CD14-positive monocyte (primary cell): Measurements from ENCODE around the gene TNFRSF13B. TPM values are rescaled to one million over a fixed set of nuclear protein-coding genes. Genes with fewer than 3 reads are reported as not detected.
"Not testable (repeated sequence)": the region's sequence is repeated elsewhere in the genome, so short reads cannot be mapped to it uniquely, and the experiment has no call there.

Source experiments
- DNase-seq, 3 donors: peaks; one replicate each; pipeline ENCODE4 v3.0.0-alpha.2; 2011 to 2022
- H2AFZ ChIP-seq: 2 replicates; pipeline ENCODE4 v1.6.0; 2012; ENCODE audit warnings: mild to moderate bottlenecking, low read depth, low read length, inconsistent platforms; ENCODE audit not compliant: insufficient read depth, poor library complexity, severe bottlenecking
- H3K27ac ChIP-seq, 2 donors: 1 replicate in 1 of 2; 2 replicates in 1 of 2; pipeline ENCODE4 v1.5.1; 2012 to 2013; ENCODE audit warnings: low read length in 2 of 2, control low read depth in 1 of 2, inconsistent platforms in 1 of 2, low read depth in 1 of 2, mild to moderate bottlenecking in 1 of 2
- H3K27me3 ChIP-seq, 2 donors: one replicate each; pipeline versions ENCODE4 v1.6.0 to v1.6.1; 2011 to 2013; ENCODE audit warnings: low read length in 2 of 2; ENCODE audit not compliant: control insufficient read depth in 2 of 2, insufficient read depth in 2 of 2
- H3K36me3 ChIP-seq, 2 donors: replicated peaks in 1 of 2; 1 replicate in 1 of 2; 2 replicates in 1 of 2; pipeline versions ENCODE4 v1.5.1 to v1.6.1; 2012 to 2013; ENCODE audit warnings: low read length in 2 of 2, control low read depth in 1 of 2, inconsistent platforms in 1 of 2, mild to moderate bottlenecking in 1 of 2; ENCODE audit not compliant: insufficient read depth in 2 of 2, control insufficient read depth in 1 of 2
- H3K4me1 ChIP-seq, 2 donors: 1 replicate in 1 of 2; 2 replicates in 1 of 2; pipeline versions ENCODE4 v1.5.1 to v1.6.1; 2012 to 2013; ENCODE audit warnings: low read length in 2 of 2, control low read depth in 1 of 2, inconsistent platforms in 1 of 2, mild to moderate bottlenecking in 1 of 2, moderate library complexity in 1 of 2; ENCODE audit not compliant: insufficient read depth in 2 of 2, control insufficient read depth in 1 of 2
- H3K4me2 ChIP-seq: replicated peaks from 2 replicates; pipeline ENCODE3; 2012; ENCODE audit warnings: low read length, moderate library complexity, mild to moderate bottlenecking; ENCODE audit not compliant: poor library complexity, severe bottlenecking; ENCODE audit errors: extremely low read depth
- H3K4me3 ChIP-seq, 3 experiments: fragments of 200-600 bp in 1 of 3; sonication (generic) in 1 of 3; replicated peaks in 1 of 3; 1 replicate in 2 of 3; 2 replicates in 1 of 3; pipeline ENCODE4 v1.5.1; 2011 to 2013; ENCODE audit warnings: low read length in 3 of 3, mild to moderate bottlenecking in 3 of 3, control low read depth in 2 of 3, low read depth in 2 of 3, inconsistent platforms in 1 of 3, moderate library complexity in 1 of 3
- H3K79me2 ChIP-seq: 2 replicates; pipeline ENCODE4 v1.6.0; 2012; ENCODE audit warnings: mild to moderate bottlenecking, control low read depth, inconsistent platforms, low read length, moderate library complexity; ENCODE audit not compliant: insufficient read depth
- H3K9ac ChIP-seq: 2 replicates; pipeline ENCODE4 v1.6.0; 2017; ENCODE audit warnings: low read length, mild to moderate bottlenecking; ENCODE audit not compliant: insufficient read depth, poor library complexity, severe bottlenecking
- H3K9me3 ChIP-seq, 2 donors: replicated peaks in 1 of 2; 1 replicate in 1 of 2; 2 replicates in 1 of 2; pipeline versions ENCODE4 v1.5.1 to v1.6.1; 2012 to 2013; ENCODE audit warnings: low read length in 2 of 2, control low read depth in 1 of 2; ENCODE audit not compliant: control insufficient read depth in 1 of 2, insufficient read depth in 1 of 2
- H4K20me1 ChIP-seq: 2 replicates; pipeline ENCODE4 v1.6.0; 2012; ENCODE audit warnings: mild to moderate bottlenecking, low read length, control low read depth, moderate library complexity; ENCODE audit not compliant: insufficient read depth
- H3K27ac Mint-ChIP-seq, 7 donors: one replicate each; pipeline ENCODE4 v1.8.0; 2020; ENCODE audit warnings: mild to moderate bottlenecking in 7 of 7, mixed read lengths in 7 of 7, moderate library complexity in 6 of 7, inconsistent platforms in 2 of 7
- H3K27me3 Mint-ChIP-seq, 3 donors: one replicate each; pipeline ENCODE4 v1.8.0; 2021 to 2022; ENCODE audit warnings: low read depth in 3 of 3, mild to moderate bottlenecking in 3 of 3, mixed read lengths in 3 of 3, moderate library complexity in 3 of 3, inconsistent platforms in 1 of 3
- H3K36me3 Mint-ChIP-seq, 2 donors: one replicate each; pipeline ENCODE4 v1.8.0; 2020; ENCODE audit warnings: mixed read lengths in 2 of 2, inconsistent platforms in 1 of 2, mild to moderate bottlenecking in 1 of 2
- H3K4me1 Mint-ChIP-seq: one replicate; pipeline ENCODE4 v1.8.0; 2020; ENCODE audit warnings: mild to moderate bottlenecking, mixed read lengths
- H3K4me3 Mint-ChIP-seq, 2 donors: one replicate each; pipeline ENCODE4 v1.8.0; 2020; ENCODE audit warnings: mild to moderate bottlenecking in 2 of 2, mixed read lengths in 2 of 2, moderate library complexity in 1 of 2
- H3K9me3 Mint-ChIP-seq, 7 donors: one replicate each; pipeline ENCODE4 v1.8.0; 2020 to 2022; ENCODE audit warnings: mixed read lengths in 7 of 7, mild to moderate bottlenecking in 6 of 7, moderate library complexity in 6 of 7, inconsistent platforms in 2 of 7
- WGBS: methylation state at CpG from one replicate; pipeline ENCODE4 v1.1.5; 2013; ENCODE audit warnings: missing lambda C conversion rate; ENCODE audit not compliant: insufficient coverage; 5-methylcytosine and 5-hydroxymethylcytosine counted together
- intact Hi-C, 2 donors: fragments of 100-400 bp; cut with micrococcal nuclease; formaldehyde crosslinking; loops; one replicate each; pipeline versions ENCODE4 v1.15.0 to v1.15.1; 2023
- polyA plus RNA-seq, 3 donors: library from polyadenylated mRNA; depleted of rRNA in 1 of 3; unstranded in 2 of 3; stranded (reverse) in 1 of 3; fragments of 300-500 nt in 2 of 3; fragments of >200 nt in 1 of 3; fragmentation: Illumina TruSeq in 2 of 3; gene quantifications; 1 replicate in 2 of 3; 2 replicates in 1 of 3; pipeline ENCODE4 v1.2.3, GENCODE V29; 2012 to 2021

The TNFRSF13B gene
- polyA plus RNA-seq, 3 donors, result 0.21 to 0.47 TPM; not detected in 1

GRCh38 chr17:17011043-17011907 is 39.4 kb upstream of the TNFRSF13B start:
- Histone ChIP-seq H3K27me3 (peaks cover 0 to 14% of the 10 kb centered on the region in 2 donors), H3K4me1 (peaks cover 9 to 11% of the 10 kb centered on the region in 2 donors)
- H3K4me3 ChIP-seq, H3K79me2 ChIP-seq, H2AFZ ChIP-seq, H4K20me1 ChIP-seq, intact Hi-C loops, H3K27ac ChIP-seq, H3K36me3 Mint-ChIP-seq, H3K9me3 Mint-ChIP-seq, H3K4me2 ChIP-seq, H3K9me3 ChIP-seq, H3K27ac Mint-ChIP-seq, H3K36me3 ChIP-seq, H3K9ac ChIP-seq: not testable (repeated sequence)
- peak in 2 of 3 donors; percentile 36 to 44 for DNase-seq
- Mint-ChIP-seq H3K4me3 (peak overlapping the region in 1 of 2 donors; percentile 46), H3K4me1 (peaks cover 12% of the 10 kb centered on the region), H3K27me3 (peaks cover 17 to 34% (median 34%) of the 10 kb centered on the region in 3 donors)
- WGBS, result no CpG with 5 or more reads among the region's 12 CpGs

GRCh38 chr17:17010545-17011034 is 38.7 kb upstream of the TNFRSF13B start:
- H3K4me2 ChIP-seq, H3K4me1 Mint-ChIP-seq: not testable (repeated sequence)

GRCh38 chr17:17009972-17010371 is 38.1 kb upstream of the TNFRSF13B start:
- not testable (repeated sequence) for H3K9me3 ChIP-seq

More at GRCh38 chr17:17010545-17011034, 38.7 kb upstream of the TNFRSF13B start:
- H3K9ac ChIP-seq, H3K36me3 Mint-ChIP-seq, H3K79me2 ChIP-seq, H3K27ac Mint-ChIP-seq, H2AFZ ChIP-seq, H3K9me3 Mint-ChIP-seq, H4K20me1 ChIP-seq, H3K4me3 ChIP-seq, H3K4me3 Mint-ChIP-seq, H3K4me1 ChIP-seq, H3K36me3 ChIP-seq, H3K9me3 ChIP-seq, intact Hi-C loops, DNase-seq, H3K27ac ChIP-seq: not testable (repeated sequence)
- WGBS, result no CpG with 5 or more reads among the region's 12 CpGs
- peaks cover 0 to 14% of the 10 kb centered on the region in 2 donors for H3K27me3 ChIP-seq
- peaks cover 17 to 38% (median 33%) of the 10 kb centered on the region in 3 donors for H3K27me3 Mint-ChIP-seq

GRCh38 chr17:17008621-17009397 is 36.9 kb upstream of the TNFRSF13B start:
- WGBS, result 91% methylated on average over 2 of the region's 10 CpGs
- H3K4me3 ChIP-seq, H3K9me3 ChIP-seq, H3K36me3 ChIP-seq, H3K4me3 Mint-ChIP-seq, H3K9me3 Mint-ChIP-seq, H3K27ac ChIP-seq, H3K4me1 Mint-ChIP-seq, H3K9ac ChIP-seq, H3K4me2 ChIP-seq, DNase-seq, H3K4me1 ChIP-seq, H3K36me3 Mint-ChIP-seq, H3K27ac Mint-ChIP-seq, H3K79me2 ChIP-seq, H4K20me1 ChIP-seq, H2AFZ ChIP-seq, H3K27me3 ChIP-seq: not testable (repeated sequence)
- peaks cover 16 to 36% (median 24%) of the 10 kb centered on the region in 3 donors for H3K27me3 Mint-ChIP-seq
- intact Hi-C loops, result loop anchor here in 1 of 2 donors (10.0 kb wide), 1 partner anchor 296 kb away; the partner anchor contains the start of gene NT5M

More at GRCh38 chr17:17009972-17010371, 38.1 kb upstream of the TNFRSF13B start:
- H3K27ac ChIP-seq, H4K20me1 ChIP-seq, H3K4me1 Mint-ChIP-seq, H3K9ac ChIP-seq, DNase-seq, H3K79me2 ChIP-seq, H3K36me3 ChIP-seq, H2AFZ ChIP-seq, H3K4me2 ChIP-seq, H3K36me3 Mint-ChIP-seq, H3K27ac Mint-ChIP-seq, H3K9me3 Mint-ChIP-seq, H3K4me1 ChIP-seq, H3K4me3 ChIP-seq: not testable (repeated sequence)
- Mint-ChIP-seq H3K4me3 (peak overlapping the region in 1 of 2 donors; percentile 59), H3K27me3 (peaks cover 17 to 35% (median 30%) of the 10 kb centered on the region in 3 donors)
- intact Hi-C loops, result loop anchor here in 1 of 2 donors (10.0 kb wide), 1 partner anchor 295 kb away; the partner anchor contains the start of gene NT5M
- H3K27me3 ChIP-seq, result peaks cover 0 to 14% of the 10 kb centered on the region in 2 donors
- WGBS, result no CpG with 5 or more reads among the region's 4 CpGs
